NCI-H128 (cell line): Measurements from ENCODE around the gene SEMA6D.

Experiments used
- DNase-seq: peaks from one replicate; lab custom pipeline; 2025; ENCODE audit not compliant: unreplicated experiment; lab: John Stamatoyannopoulos, UW

SEMA6D gene

GRCh38 chr15:47780971-47781370 lies 63.7 kb downstream of the SEMA6D start:
- DNase-seq: no peak

GRCh38 chr15:47781527-47781926 lies 64.2 kb downstream of the SEMA6D start:
- DNase-seq: no peak

- DNase-seq: no peak
Measured at GRCh38 chr15:47784820-47785219, 67.5 kb downstream of the SEMA6D start.

- no peak for DNase-seq
Measured at GRCh38 chr15:47786371-47786770, 69.1 kb downstream of the SEMA6D start.

GRCh38 chr15:47787875-47788274 lies 70.6 kb downstream of the SEMA6D start:
- DNase-seq: no peak

- DNase-seq: no peak
Measured at GRCh38 chr15:47788685-47789084, 71.4 kb downstream of the SEMA6D start.

GRCh38 chr15:47791161-47791560 lies 73.9 kb downstream of the SEMA6D start:
- DNase-seq: no peak

- DNase-seq: no peak
Measured at GRCh38 chr15:47792231-47792630, 74.9 kb downstream of the SEMA6D start.

- no peak for DNase-seq
Measured at GRCh38 chr15:47794252-47794914, 77.1 kb downstream of the SEMA6D start.

- no peak for DNase-seq
Measured at GRCh38 chr15:47795864-47796263, 78.6 kb downstream of the SEMA6D start.

- DNase-seq: no peak
Measured at GRCh38 chr15:47796339-47796738, 79.0 kb downstream of the SEMA6D start.

GRCh38 chr15:47796830-47797229 lies 79.5 kb downstream of the SEMA6D start:
- peak; percentile 20 for DNase-seq

GRCh38 chr15:47801522-47801921 lies 84.2 kb downstream of the SEMA6D start:
- no peak for DNase-seq

- no peak for DNase-seq
Measured at GRCh38 chr15:47802216-47802615, 84.9 kb downstream of the SEMA6D start.

GRCh38 chr15:47803767-47804166 lies 86.5 kb downstream of the SEMA6D start:
- no peak for DNase-seq

GRCh38 chr15:47804733-47805132 lies 87.4 kb downstream of the SEMA6D start:
- no peak for DNase-seq

- no peak for DNase-seq
Measured at GRCh38 chr15:47806008-47806407, 88.7 kb downstream of the SEMA6D start.

- DNase-seq: no peak
Measured at GRCh38 chr15:47811172-47811571, 93.9 kb downstream of the SEMA6D start.

- no peak for DNase-seq
Measured at GRCh38 chr15:47812470-47812999, 95.2 kb downstream of the SEMA6D start.

- no peak for DNase-seq
Measured at GRCh38 chr15:47813748-47814384, 96.6 kb downstream of the SEMA6D start.

- no peak for DNase-seq
Measured at GRCh38 chr15:47814620-47815019, 97.3 kb downstream of the SEMA6D start.

- no peak for DNase-seq
Measured at GRCh38 chr15:47817969-47818548, 100.8 kb downstream of the SEMA6D start.
